OCI-LY1 (cell line): ENCODE results near the gene DACH1.

Experiments
- EZH2 ChIP-seq: fragments of 200-600 bp; sonication (generic), shearing (Covaris generic); IDR thresholded peaks from 2 replicates; pipeline ENCODE4 v1.8.0; 2017; ENCODE audit warnings: borderline replicate concordance, mixed run types, mild to moderate bottlenecking, antibody characterized with exemption, low read length, moderate library complexity, mixed read lengths
- TF ChIP-seq, protein P1 (sequence below): fragments of 200-600 bp; sonication (generic), shearing (Covaris generic); IDR thresholded peaks from 2 replicates; pipeline ENCODE4 v1.5.1; 2017; ENCODE audit warnings: mild to moderate bottlenecking, antibody characterized with exemption, low read length, moderate library complexity, mixed read lengths

DNA sequence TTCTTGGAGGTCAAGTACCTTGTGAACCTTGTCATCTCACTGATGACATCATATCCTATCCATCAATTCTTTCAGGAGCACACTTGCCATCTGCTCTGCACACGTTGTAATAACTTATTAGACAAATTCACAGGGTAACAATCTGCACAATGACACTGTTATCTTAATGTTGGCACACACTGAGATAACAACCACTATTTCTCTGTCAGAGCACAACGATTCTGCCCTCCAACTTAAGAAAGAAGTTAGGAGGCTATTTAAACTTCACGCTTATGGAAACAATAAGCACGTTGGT lies 351.3 kb downstream of the DACH1 start:
- TF ChIP-seq, protein P1, sequence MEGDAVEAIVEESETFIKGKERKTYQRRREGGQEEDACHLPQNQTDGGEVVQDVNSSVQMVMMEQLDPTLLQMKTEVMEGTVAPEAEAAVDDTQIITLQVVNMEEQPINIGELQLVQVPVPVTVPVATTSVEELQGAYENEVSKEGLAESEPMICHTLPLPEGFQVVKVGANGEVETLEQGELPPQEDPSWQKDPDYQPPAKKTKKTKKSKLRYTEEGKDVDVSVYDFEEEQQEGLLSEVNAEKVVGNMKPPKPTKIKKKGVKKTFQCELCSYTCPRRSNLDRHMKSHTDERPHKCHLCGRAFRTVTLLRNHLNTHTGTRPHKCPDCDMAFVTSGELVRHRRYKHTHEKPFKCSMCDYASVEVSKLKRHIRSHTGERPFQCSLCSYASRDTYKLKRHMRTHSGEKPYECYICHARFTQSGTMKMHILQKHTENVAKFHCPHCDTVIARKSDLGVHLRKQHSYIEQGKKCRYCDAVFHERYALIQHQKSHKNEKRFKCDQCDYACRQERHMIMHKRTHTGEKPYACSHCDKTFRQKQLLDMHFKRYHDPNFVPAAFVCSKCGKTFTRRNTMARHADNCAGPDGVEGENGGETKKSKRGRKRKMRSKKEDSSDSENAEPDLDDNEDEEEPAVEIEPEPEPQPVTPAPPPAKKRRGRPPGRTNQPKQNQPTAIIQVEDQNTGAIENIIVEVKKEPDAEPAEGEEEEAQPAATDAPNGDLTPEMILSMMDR = no peak
- TF ChIP-seq EZH2 = no peak
